VCaP (cell line): ENCODE results near the gene MRPS18C.

Source experiments
- H3K27ac ChIP-seq: fragments of 450-650 bp; 2 replicates; pipeline ENCODE4 v1.5.1; 2017
- CTCF ChIP-seq: fragments of 450-650 bp; conservative IDR thresholded peaks from 2 replicates; pipeline ENCODE4 v1.5.1; 2017; ENCODE audit warnings: mild to moderate bottlenecking, moderate library complexity

MRPS18C gene

DNA sequence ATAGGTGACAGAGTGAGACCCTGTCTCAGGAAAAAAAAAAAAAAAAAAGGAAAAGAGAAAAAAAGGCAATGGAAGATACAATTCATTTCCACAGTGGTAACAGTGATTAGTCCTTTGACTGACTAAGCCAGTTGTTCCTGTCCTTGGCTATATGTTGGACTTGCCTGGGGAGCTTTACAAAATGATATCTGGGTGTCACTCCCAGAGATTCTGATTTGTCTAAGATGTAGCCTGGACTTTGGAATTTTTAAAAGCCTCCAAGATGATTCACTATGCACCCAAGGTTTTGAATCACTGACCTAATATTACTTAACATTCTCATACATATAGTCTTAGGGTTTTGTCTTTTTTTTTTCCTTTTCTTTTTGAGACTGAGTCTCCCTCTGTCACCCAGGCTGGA lies 17.1 kb upstream of the MRPS18C start:
- H3K27ac ChIP-seq = no peak overlapping the region
- TF ChIP-seq CTCF = no peak

GRCh38 chr4:83440148-83440814 lies 15.6 kb upstream of the MRPS18C start:
- no peak for TF ChIP-seq CTCF
- H3K27ac ChIP-seq = no peak overlapping the region

DNA sequence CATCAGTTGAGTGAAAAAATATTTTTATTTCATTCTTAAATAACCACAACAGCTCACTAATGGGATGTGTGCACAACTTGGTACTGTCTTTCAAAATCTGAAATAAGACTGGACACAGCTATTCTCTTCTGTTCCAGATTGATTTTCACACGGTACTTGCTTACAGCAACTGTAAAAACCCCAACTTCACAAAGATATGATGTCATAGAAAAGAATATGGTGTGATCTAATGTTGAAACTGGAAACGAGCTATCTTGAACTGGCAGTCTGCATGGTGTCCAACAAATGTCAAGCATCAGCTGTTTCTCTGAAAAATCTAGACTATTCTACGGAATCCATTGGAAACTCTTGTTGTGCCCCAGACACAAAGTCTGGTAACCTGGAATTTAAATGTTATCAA lies 15.0 kb upstream of the MRPS18C start:
- H3K27ac ChIP-seq = no peak overlapping the region
- TF ChIP-seq CTCF = no peak

DNA sequence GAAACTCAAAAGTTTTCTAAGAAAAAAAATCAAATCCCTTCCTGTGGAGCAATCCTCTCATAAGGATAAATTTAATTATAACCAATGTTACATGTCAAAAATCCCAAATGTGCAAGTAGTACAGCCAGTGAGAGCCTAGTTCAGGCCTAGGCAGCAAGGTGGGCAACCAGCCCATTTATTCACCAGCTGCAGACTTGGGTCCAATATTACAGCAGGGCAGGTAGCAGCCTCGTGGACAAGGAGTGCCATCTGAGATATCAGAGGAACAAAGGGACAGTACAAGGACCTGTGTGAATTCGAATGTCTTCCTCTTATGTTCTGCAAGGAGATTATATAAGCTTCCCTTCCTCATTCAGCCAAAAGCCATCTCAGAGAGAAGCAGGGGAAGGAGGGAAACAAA lies 6.8 kb upstream of the MRPS18C start:
- H3K27ac ChIP-seq = no peak overlapping the region; the same call in 1 of the 2 replicates
- TF ChIP-seq CTCF = no peak

DNA sequence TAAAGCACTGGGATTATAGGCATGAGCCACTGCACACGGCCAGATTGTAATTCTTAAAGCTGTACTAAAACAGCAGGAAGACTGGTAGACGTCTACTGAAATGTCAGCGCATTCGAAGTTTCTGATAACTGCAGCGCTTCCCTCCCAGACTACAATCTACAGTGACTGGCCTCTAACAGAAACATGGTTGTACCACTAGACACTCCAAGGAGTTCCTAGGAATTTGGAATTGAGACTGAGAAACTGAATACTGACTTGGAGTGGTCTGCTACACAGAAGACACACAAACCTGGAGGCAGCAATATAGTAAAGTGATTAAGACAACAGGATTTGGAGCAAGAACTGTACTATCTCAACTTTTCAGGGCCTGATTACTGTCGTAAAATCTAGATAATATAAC lies 1.2 kb upstream of the MRPS18C start:
- peak overlapping the region; percentile 89 for H3K27ac ChIP-seq
- TF ChIP-seq CTCF = no peak

- peak overlapping the region; percentile 89 for H3K27ac ChIP-seq
- no peak for TF ChIP-seq CTCF
Observed at GRCh38 chr4:83456184-83456501, 285 bp downstream of the MRPS18C start.

- no peak for TF ChIP-seq CTCF
Observed at GRCh38 chr4:83473423-83473822, 17.6 kb downstream of the MRPS18C start.

More at GRCh38 chr4:83473423-83473822, 17.6 kb downstream of the MRPS18C start:
- H3K27ac ChIP-seq = no peak overlapping the region
